Tibial nerve (tissue), 4 donors: Measurements from ENCODE around the gene CRY1.

Source experiments
- CTCF ChIP-seq, 5 experiments: fragments of 200-600 bp in 3 of 5; fragments of 450-650 bp in 2 of 5; sonication (generic) in 3 of 5; IDR thresholded peaks; one replicate each; pipeline ENCODE4 v1.5.1; 2016 to 2019; ENCODE audit warnings: antibody characterized with exemption in 5 of 5, mild to moderate bottlenecking in 3 of 5, moderate library complexity in 2 of 5
- EP300 ChIP-seq, 2 donors: sonication (generic); formaldehyde crosslinking; IDR thresholded peaks; one replicate each; pipeline ENCODE4 v1.6.1; 2017; ENCODE audit warnings: antibody characterized with exemption in 2 of 2, mild to moderate bottlenecking in 1 of 2
- POLR2A ChIP-seq, 2 donors: fragments of 450-650 bp; IDR thresholded peaks; one replicate each; pipeline ENCODE4 v1.6.1; 2017; ENCODE audit warnings: antibody characterized with exemption in 2 of 2, mild to moderate bottlenecking in 2 of 2, moderate library complexity in 2 of 2

DNA sequence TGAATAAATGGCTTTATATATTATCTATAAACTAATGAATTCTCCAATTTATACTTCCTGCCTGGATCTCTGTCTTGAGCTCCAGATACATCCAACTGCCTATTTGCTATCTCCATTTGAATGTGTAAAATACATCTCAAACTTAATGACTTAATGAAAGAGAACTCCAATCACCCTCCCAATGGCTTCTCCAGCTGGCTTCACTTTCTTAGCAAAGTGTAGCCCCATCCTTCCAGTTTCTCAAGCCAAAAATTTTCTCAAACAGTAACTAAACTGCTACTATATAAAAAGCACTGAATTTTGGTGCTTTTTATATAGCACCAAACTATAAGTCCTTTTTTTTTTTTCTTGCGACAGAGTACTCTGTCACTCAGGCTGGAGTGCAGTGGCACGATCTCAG is 2.6 kb downstream of the CRY1 start:
- no peak for TF ChIP-seq CTCF (IDR thresholded peaks at IDR 0.05)
- no peak for TF ChIP-seq POLR2A (IDR thresholded peaks at IDR 0.05)
- no peak for TF ChIP-seq EP300 (IDR thresholded peaks at IDR 0.05)
